Measurements from ENCODE around the gene SUPT20HL2.
"Not testable (repeated sequence)": the region's sequence is repeated elsewhere in the genome, so short reads cannot be mapped to it uniquely, and the experiment has no call there.

The SUPT20HL2 gene

GRCh38 chrX:24314019-24314635 lies at the start of gene SUPT20HL2:
Gene SUPT20HL2 (minus strand): TSS chrX:24314069. CDS start chrX:24313315, 754 bp downstream.
- DNase-seq (ENCODE audit: low read depth): no peak

- DNase-seq (ENCODE audit: low read depth): not testable (repeated sequence)
Observed at GRCh38 chrX:24362089-24362745, 48.3 kb upstream of the SUPT20HL2 start.

GRCh38 chrX:24360272-24360671 lies 46.4 kb upstream of the SUPT20HL2 start, which contains the start of gene SUPT20HL1:
Gene SUPT20HL1 (plus strand): TSS chrX:24360639. CDS start chrX:24362761, 2,122 bp downstream.
- no peak for DNase-seq (ENCODE audit: low read depth)

GRCh38 chrX:24357106-24357505 lies 43.2 kb upstream of the SUPT20HL2 start:
- no peak for DNase-seq (ENCODE audit: low read depth)

- DNase-seq (ENCODE audit: low read depth): no peak
Observed at GRCh38 chrX:24355095-24355494, 41.2 kb upstream of the SUPT20HL2 start.

GRCh38 chrX:24350217-24350616 lies 36.3 kb upstream of the SUPT20HL2 start:
- no peak for DNase-seq (ENCODE audit: low read depth)

- no peak for DNase-seq (ENCODE audit: low read depth)
Observed at GRCh38 chrX:24347881-24348280, 34.0 kb upstream of the SUPT20HL2 start.

- DNase-seq (ENCODE audit: low read depth): no peak
Observed at GRCh38 chrX:24343719-24344118, 29.9 kb upstream of the SUPT20HL2 start.

GRCh38 chrX:24341795-24342194 lies 27.9 kb upstream of the SUPT20HL2 start:
- DNase-seq (ENCODE audit: low read depth): no peak

- DNase-seq (ENCODE audit: low read depth): no peak
Observed at GRCh38 chrX:24340501-24340900, 26.6 kb upstream of the SUPT20HL2 start.

- no peak for DNase-seq (ENCODE audit: low read depth)
Observed at GRCh38 chrX:24339911-24340310, 26.0 kb upstream of the SUPT20HL2 start.

- no peak for DNase-seq (ENCODE audit: low read depth)
Observed at GRCh38 chrX:24335871-24336270, 22.0 kb upstream of the SUPT20HL2 start.

- DNase-seq (ENCODE audit: low read depth): no peak
Observed at GRCh38 chrX:24334461-24334860, 20.6 kb upstream of the SUPT20HL2 start.

- no peak for DNase-seq (ENCODE audit: low read depth)
Observed at GRCh38 chrX:24333371-24333770, 19.5 kb upstream of the SUPT20HL2 start.

- no peak for DNase-seq (ENCODE audit: low read depth)
Observed at GRCh38 chrX:24332878-24333277, 19.0 kb upstream of the SUPT20HL2 start.

- DNase-seq (ENCODE audit: low read depth): no peak
Observed at GRCh38 chrX:24325231-24325630, 11.4 kb upstream of the SUPT20HL2 start.

GRCh38 chrX:24321741-24322395 lies 8.0 kb upstream of the SUPT20HL2 start:
- DNase-seq (ENCODE audit: low read depth): no peak

- DNase-seq (ENCODE audit: low read depth): no peak
Observed at GRCh38 chrX:24317567-24317966, 3.7 kb upstream of the SUPT20HL2 start.

- DNase-seq (ENCODE audit: low read depth): no peak
Observed at GRCh38 chrX:24316111-24316510, 2.2 kb upstream of the SUPT20HL2 start.

- not testable (repeated sequence) for DNase-seq (ENCODE audit: low read depth)
Observed at GRCh38 chrX:24312249-24312607, 1.6 kb downstream of the SUPT20HL2 start.

- not testable (repeated sequence) for DNase-seq (ENCODE audit: low read depth)
Observed at GRCh38 chrX:24311507-24312248, 2.2 kb downstream of the SUPT20HL2 start.

- not testable (repeated sequence) for DNase-seq (ENCODE audit: low read depth)
Observed at GRCh38 chrX:24310916-24311315, 3.0 kb downstream of the SUPT20HL2 start.
